DMS 273 (cell line): ENCODE results near the gene SH3BP5L.

Source experiments
- DNase-seq: peaks from one replicate; lab custom pipeline; 2025; ENCODE audit not compliant: unreplicated experiment; lab: John Stamatoyannopoulos, UW

The SH3BP5L gene

DNA sequence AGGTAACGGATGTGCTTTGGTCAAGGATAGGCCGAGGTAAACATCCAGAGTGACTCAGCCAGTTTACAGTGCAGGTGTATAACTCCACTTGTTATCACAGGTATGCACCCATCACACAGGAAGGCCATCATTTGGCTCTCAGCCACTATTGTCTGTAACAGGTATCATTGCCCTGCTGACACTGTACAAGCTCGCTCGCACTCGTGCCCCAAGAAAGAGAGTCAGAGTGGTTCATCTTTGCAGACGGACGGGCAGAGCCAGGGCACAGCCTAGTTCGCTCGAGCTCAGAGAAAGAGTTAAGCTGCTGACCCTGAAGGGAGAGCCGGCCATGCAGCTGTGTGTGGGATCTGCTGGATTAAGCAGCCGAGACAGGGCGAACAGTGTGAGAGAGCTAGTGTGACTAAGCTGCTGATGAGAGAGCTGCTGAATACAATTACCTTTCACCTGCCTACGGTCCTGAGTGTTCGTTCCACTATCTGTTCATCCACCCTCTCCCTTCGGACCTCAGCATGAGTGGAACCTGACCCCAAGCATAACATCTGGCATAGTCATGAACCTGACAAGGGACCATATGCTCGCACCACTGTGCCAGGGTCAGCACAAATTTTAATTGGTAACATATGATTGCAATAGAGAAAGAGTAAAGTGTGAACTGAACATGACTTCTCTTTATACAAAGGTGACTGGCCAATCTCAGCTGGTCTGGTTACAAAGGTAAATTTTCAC, 43.1 kb downstream of the SH3BP5L start:
- peak; percentile 58 for DNase-seq

DNA sequence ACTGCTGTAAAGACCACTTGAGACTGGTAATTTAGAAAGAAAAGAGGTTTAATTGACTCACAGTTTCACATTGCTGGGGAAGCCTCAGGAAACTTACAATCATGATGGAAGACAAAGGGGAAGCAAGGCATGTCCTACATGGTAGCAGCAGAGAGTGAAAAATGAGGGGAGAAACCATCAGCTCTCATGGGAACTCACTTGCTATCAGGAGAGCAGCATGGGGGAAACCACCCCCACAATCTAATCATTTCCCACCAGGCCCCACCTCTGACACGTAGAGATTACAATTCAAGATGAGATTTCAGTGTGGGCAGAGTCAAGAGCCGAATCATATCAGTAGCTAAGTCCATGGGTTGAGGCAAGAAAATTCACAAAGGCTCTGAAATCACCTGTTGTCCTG, 46.4 kb downstream of the SH3BP5L start:
- no peak for DNase-seq

DNA sequence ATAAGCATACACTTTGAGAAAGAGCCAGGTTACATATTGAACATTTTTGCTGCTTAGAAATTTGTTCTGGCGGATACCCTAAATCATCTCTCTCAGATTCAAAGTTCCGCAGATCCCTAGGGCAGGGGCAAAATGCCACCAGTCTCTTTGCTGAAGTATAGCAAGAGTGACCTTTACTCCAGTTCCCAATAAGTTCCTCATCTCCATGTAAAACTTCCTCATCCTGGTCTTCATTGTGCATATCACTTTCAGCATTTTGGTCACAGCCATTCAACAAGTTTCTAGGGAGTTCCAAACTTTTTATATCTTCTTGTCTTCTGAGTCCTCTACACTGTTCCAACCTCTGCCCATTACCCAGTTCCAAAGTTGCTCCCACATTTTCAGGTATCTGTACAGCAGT, 46.8 kb downstream of the SH3BP5L start:
- no peak for DNase-seq

DNA sequence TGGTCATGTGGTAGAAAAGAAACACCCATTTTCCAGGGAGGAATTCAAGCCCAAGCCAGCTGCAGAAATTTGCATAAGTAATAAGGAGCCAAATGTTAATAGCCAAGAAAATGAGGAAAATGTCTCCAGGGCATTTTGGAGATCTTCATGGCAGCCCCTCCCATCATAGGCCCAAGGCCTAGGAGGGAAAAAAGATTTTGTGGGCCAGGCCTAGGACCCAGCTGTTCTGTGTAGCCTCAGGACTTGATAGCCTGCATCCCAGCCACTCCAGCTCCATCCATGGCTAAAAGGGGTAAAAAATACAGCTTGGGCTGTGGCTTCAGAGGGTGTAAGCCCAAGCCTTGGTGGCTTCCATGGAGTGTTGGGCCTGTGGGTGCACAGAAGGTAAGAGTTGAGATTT, 48.7 kb downstream of the SH3BP5L start:
- no peak for DNase-seq

DNA sequence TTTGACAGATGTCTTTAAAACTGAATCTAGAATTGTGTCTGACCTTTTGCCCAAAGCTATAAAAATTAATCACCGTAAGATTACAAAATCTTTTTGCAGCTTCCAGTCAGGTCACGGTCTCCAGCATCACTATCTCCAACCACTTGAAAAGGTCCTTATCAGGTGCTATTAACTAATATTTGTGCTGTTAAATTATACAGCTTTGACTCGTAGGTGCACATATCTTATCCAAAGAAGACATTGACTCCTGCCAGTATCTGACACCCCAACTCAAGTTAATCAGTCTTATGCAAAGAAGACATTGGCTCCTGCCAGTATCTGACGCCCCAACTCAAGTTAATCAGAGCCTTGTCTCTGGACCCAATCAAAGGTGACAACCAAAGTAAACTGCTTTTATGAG, 50.3 kb downstream of the SH3BP5L start:
- DNase-seq: no peak
